ENCODE data around the gene ARHGAP27.
"Not testable (repeated sequence)": the region's sequence is repeated elsewhere in the genome, so short reads cannot be mapped to it uniquely, and the experiment has no call there.

The ARHGAP27 gene

DNA sequence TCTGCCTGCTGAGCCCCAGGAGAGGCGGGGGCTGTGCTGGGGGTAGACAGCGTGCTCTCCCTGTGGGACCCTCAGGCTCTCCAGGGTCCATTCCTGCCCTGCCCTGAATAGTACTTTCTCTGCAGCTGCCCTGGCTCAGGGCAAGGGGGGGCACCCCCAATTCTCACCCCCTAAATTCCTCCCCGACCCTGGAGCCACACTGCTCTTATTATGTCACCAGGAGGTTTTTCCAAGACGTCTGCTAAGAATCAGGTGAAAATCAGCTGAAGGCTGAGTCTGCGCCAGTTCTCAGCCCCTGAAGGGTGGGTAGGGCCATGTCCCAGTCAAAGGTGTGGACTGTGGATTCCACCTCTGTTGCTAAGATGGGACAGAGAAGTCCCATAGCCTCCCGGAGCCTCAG is 66.0 kb downstream of the ARHGAP27 start:
- DNase-seq (ENCODE audit: low read depth in 2 of 2, low spot score in 1 of 2) = no peak

DNA sequence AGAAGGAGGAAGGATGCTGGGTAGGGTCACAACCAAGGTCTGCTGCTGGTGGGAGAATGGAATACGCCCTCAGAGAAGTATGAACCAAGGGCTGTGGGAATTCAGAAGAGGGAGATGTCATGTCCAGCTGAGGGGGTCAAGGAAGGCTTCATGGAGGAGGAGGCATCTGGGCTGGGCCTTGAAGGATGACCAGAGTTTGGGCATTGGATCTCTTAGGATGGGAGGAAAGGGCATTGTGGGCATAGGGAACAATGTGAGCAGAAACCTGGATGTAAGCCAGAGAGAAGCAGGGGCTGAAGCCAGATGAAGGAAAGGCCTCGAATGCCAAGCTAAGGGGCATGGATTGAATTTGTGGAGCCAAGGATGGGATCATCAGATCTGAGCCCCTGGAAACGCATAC is 66.6 kb downstream of the ARHGAP27 start:
- DNase-seq (ENCODE audit: low read depth in 2 of 2, low spot score in 1 of 2) = no peak

DNA sequence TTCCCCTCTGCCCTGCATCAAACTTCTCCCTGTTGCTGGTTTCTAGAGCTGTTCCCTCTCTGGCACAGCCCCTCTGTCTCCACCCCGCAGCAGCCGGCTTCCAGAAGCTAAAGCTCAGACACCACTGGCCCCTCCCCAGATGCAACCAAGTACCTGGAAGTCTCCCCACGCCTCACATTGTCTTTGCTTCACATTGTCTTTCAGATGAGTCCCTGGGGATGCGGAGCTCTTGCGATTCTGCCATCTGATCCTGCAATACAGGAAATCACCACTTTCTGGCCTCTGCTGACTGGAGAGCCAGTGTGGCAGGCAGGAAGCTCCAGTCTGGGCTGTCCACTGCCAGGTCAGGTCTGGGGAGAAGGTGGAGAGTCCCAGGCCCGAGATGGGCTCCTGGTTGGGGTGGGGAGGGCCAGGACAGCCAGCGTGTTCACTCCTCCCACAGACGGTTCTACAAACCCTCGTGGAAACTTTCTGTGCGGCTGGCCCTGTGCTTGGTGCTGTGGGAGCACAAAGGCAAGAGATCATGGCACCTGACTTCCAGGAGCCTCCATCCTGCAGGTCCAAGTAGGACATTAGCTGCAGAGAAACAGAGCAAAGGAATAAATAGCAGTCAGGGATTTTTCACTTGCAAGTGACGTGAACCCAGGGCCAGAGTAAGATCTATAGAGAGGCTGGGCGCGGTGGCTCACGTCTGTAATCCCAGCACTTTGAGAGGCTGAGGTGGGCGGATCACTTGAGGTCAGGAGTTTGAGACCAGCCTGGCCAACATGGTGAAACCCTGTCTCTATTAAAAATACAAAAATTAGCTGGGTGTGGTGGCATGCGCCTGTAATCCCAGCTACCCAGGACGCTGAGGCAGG is 67.9 kb downstream of the ARHGAP27 start:
- DNase-seq (ENCODE audit: low read depth in 2 of 2, low spot score in 1 of 2) = no peak

DNA sequence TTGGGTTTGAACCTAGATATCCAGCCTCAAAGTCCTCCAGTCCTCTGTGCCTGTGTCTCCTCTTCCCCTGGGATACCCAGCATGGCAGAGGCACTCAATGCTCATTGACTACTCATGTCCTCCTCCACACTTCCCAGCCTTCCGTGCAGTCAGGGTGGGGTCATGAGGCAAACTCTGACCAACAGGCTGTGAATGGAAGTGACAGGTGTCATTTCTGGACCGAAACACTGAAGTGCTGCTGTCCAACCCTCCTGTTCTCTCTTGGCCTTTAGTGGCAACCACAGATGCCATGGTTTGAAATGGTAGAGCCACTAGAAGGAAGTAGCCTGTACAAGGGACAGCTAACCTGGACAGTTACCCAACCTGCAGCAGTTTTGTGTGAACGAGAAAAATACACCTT is 69.2 kb downstream of the ARHGAP27 start:
- DNase-seq (ENCODE audit: low read depth in 2 of 2, low spot score in 1 of 2) = no peak

DNA sequence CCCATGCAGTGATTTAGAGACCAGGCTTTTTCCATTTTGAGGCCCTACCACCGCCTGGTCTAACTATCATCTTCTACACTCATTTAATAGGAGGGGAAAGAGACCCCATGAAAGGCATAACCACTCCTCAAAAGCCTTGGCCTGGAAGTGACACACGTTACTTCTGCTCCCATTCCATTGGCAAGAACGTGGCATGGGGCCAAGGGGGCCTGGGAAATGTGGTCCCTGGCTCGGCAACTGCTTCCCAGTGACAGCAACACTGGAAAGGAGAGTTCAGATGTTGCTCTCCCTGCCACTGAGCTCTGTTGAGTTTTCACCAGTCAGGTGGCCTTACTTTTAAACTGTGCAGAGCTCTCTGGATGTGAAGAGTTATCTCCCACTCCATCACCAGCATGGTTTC is 70.7 kb downstream of the ARHGAP27 start:
- DNase-seq (ENCODE audit: low read depth in 2 of 2, low spot score in 1 of 2) = no peak

DNA sequence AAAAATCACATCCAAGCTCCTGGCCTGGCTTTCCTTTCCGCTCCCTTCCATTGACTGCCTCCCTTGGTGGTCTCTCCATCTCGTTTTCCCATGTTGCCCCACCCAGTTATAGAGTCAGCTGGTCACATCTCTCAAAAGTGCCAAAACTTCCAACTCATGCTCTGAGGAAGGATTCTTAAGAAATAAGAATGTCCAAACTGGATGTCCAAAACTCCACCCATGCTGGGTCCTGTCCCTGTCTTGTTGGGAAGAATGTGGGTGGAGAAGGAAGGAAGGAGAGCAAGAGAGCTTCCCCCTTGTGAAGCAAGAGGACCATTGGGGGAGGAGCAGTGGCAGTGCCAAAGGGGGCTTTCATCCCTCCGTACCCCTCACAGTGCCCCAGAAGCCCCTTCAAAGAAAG is 71.2 kb downstream of the ARHGAP27 start:
- DNase-seq (ENCODE audit: low read depth in 2 of 2, low spot score in 1 of 2) = no peak

DNA sequence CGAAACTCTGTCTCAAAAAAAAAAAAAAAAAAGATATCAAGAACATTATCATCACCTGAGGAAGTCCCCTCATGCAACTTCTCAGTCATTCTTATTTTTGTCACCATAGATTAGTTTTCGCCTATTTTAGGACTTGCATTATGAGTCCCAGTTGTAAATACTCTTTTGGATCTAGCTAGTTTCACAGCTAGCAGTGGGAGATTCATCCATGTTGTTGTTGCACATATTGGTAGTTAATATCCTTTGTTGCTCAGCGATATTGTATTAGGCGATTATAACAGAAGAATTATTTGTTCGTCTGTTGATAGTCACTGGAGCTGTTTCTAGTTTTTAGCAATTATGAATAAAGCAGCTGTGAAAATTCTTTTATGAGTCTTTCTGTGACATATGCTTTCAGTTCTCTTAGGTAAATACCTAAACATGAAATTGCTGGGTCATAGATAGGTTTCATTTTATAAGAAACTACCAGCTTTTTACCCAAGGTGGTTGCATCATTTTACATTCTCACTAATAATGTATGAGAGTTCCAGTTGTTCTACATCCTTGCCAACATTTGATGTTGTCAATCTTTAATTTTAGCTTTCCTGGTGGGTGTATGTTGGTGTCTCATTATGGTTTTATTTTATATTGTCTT is 75.2 kb downstream of the ARHGAP27 start:
- DNase-seq (ENCODE audit: low read depth in 2 of 2, low spot score in 1 of 2) = no peak

DNA sequence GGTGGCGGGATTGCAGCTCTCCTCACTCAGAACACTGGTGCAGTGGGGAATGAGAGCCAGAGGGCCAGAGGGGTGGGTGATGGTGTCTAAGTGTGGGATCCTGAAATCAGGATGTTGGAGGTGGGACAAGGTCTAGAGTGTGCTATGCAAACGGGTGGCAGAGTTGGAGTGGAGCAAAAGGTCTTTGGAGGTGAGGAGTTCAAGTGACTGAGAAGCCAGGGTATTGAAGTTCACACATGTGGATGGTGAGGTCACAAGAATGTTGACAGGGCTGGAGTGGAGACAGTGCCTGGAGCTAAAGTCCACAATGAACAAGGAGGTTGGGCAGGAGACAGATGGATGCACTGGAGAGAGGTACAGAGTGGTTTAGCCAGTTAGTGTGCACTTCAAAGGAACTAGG is 77.6 kb downstream of the ARHGAP27 start:
- no peak for DNase-seq (ENCODE audit: low read depth in 2 of 2, low spot score in 1 of 2)

DNA sequence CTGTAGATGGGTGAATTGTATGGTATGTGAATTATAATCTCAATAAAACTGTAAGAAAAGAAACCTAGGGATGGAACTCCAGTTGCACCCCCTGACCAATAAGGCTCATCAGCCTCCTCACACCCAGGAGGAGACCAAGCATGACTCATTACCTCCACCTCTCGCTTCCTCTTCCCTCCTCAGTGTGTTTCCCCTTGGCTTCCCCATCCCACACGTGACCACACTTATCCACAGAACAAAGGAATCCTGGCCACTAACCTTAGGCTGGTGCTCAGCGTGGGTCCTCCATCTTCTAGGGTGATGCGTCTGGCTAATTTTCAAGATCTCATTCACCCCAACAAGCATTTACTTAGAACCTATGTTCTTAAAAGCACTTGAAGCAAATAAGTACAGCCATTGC is 79.6 kb downstream of the ARHGAP27 start:
- DNase-seq (ENCODE audit: low read depth in 2 of 2, low spot score in 1 of 2) = no peak

DNA sequence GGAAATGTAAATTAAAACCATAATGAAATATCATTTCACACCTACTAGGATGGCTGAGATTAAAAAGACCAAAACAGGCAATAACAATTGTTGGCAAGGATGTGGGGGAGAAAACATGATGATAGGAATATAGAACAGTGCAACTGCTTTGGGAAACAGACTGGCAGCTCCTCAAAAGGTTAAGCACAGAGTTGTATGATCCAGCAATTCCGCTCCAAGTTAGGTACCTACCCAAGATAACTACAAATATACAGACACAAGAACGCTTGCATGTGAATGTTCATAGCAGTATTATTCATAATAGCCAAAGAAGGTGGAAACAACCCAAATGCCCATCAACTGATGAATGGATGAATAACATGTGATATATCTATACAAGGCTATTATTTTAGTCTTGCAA is 80.8 kb downstream of the ARHGAP27 start:
- DNase-seq (ENCODE audit: low read depth in 2 of 2, low spot score in 1 of 2) = no peak

DNA sequence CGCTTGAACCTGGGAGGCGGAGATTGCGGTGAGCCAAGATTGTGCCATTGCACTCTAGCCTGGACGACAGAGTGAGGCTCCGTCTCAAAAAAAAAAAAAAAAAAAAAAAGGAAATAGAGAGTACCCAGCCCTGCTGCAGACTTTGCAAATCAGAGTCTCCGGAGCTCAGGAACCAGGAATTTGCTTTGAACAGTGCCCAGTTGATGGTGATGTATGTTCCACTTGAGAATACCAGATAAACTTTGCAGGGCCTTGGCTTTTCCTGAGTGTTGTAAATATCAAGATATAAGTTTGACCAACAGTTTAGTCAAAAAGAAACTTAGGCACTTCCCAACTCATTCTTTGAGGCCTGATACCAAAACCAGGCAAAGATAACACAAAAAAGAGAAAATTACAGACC is 85.2 kb downstream of the ARHGAP27 start:
- DNase-seq (ENCODE audit: low read depth in 2 of 2, low spot score in 1 of 2) = no peak

DNA sequence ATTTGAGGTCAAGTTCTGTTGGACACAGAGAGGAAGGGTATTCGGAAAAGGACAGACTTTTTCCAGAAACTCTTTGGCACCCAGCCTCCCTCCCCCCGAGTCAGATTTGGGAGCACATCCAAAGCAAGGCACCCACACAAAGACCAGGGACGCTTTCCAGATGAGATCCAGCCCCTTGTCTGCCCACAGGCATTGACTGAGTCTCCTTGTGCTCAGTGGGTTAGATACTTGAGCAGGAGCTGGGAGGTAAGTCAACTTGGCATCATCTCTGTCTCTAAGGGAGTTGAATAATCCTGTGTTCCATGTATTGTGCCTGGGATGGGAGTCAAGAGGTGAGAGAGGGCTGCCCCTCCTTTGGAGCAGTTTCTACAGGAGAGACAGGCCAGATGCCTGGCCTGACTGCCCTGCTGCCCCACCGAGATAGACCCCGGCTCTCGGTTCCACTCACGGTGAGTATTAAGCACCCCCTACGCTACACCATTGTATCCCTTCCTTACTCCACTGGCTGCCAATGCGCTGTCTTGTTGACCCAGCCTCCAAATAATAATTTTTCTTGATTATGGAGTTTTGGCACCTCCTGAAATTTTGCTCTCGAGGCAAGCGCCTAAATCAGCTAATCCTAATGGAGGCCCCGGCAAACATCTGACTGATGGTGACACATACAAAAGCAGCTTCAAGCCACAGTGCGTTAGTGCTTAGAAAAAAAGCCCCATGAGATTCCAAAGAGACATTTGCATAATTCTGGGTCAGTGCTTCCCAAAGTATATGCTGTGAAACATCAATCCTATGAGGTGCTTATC is 86.3 kb downstream of the ARHGAP27 start:
- no peak for DNase-seq (ENCODE audit: low read depth in 2 of 2, low spot score in 1 of 2)

DNA sequence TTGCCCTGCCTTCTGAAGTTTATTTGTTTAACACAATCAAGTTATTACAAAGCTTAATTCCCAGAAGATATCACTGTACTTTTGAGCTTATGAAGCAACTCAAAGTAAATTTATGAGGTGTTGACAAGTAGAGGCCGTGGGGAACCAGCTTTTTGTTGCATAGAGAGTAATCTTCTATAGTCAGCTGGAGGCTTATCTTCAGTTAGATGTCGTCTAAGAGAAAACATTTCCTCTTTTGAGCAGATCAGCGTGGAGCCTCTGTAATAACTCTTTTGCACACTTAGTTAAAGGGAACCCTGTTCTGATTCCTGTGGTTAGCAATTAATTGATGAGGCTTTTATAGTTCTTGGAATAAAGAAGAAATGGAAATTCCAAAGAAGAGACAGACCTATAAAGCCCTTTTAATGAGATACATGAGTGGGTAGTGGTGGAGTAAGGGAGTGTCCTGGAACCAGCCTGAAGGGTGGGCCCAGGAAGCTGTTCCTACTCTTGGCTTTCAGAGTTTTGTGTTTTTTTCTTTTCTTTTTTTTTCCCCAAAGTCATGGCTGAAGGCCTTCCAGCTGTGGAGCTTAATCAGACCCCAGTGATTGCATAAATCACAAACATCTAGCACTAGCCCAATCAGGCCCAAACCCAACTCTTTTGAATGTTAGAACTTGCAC is 87.0 kb downstream of the ARHGAP27 start:
- DNase-seq (ENCODE audit: low read depth in 2 of 2, low spot score in 1 of 2) = no peak

DNA sequence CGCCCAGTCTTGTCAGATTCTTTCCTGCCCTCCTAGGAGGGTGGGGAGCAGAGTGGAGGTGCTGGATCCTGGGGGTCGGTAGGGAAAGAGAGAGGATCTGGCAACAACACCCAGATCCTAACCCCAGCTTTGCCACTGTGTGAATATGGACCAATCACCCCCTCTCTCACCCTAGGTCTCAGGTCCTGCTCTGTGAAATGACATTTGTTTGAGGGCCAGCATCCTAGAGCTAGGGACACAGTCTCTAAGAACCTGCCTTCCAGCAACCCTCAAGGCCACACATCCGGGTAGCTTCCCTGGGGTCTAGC is 87.5 kb downstream of the ARHGAP27 start:
- DNase-seq (ENCODE audit: low read depth in 2 of 2, low spot score in 1 of 2) = no peak

DNA sequence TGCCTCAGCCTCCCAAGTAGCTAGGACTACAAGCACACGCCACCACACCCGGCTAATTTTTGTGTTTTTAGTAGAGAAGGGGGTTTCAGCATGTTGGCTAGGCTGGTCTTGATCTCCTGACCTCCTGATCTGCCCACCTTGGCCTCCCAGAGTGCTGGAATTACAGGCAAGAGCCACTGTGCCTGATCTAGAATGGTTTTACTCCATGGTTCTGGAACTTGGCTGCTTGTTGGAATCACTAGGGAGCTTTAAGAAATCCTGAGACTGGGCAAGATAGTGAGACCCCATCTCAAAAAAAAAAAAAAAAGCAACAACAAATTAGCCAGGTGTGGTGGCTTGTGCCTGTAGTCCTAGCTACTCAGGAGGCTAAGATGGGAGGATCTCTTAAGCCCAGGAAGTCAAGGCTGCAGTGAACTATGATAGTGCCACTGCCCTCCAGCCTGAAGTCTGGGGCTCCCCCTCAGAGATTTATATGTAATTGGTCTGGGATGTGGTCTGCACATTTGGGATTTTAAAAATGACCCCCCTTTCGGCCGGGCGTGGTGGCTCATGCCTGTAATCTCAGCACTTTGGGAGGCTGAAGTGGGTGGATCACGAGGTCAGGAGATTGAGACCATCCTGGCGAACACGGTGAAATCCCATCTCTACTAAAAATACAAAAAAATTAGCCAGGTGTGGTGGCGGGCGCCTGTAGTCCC is 88.6 kb downstream of the ARHGAP27 start:
- not testable (repeated sequence) for DNase-seq (ENCODE audit: low read depth in 2 of 2, low spot score in 1 of 2)
